A673 (cell line): ENCODE measurements around the gene NACA2. TPM values are rescaled to one million over a fixed set of nuclear protein-coding genes. Genes with fewer than 3 reads are reported as not detected.

ENCODE experiments used
- BruUV-seq: library from RNA; stranded (reverse); fragments of 400-500 nt; replicated peaks from 2 replicates; lab custom pipeline; 2021; lab: Mats Ljungman, UMichigan
- CTCF ChIA-PET: fragments of 300-600 bp; sonication (Branson Sonifier 250); formaldehyde crosslinking; loops from one replicate; lab custom pipeline; 2022; ENCODE audit warnings: antibody characterized with exemption; lab: Charles Lee
- POLR2A ChIA-PET: fragments of 300-600 bp; sonication (Branson Sonifier 250); formaldehyde crosslinking; loops from one replicate; lab custom pipeline; 2022; ENCODE audit warnings: antibody characterized with exemption; ENCODE audit not compliant: low non-redundant PET; lab: Charles Lee
- DNase-seq: peaks from one replicate; pipeline ENCODE4 v3.0.0-alpha.2; 2015; ENCODE audit warnings: low spot score
- H3K27ac ChIP-seq: fragments of 200-600 bp; sonication (generic); 2 replicates; pipeline ENCODE4 v1.5.1; 2016; ENCODE audit warnings: mixed run types, low read depth, mild to moderate bottlenecking, mixed read lengths, antibody characterized with exemption, low read length; ENCODE audit not compliant: poor library complexity, severe bottlenecking
- H3K27me3 ChIP-seq: fragments of 200-600 bp; sonication (generic); replicated peaks from 2 replicates; pipeline ENCODE4 v1.6.1; 2017; ENCODE audit warnings: mixed run types, low read depth, mild to moderate bottlenecking, mixed read lengths, antibody characterized with exemption, low read length; ENCODE audit not compliant: insufficient read depth, poor library complexity
- H3K36me3 ChIP-seq: fragments of 200-600 bp; sonication (generic); 2 replicates; pipeline ENCODE4 v1.6.1; 2016; ENCODE audit warnings: mixed run types, mild to moderate bottlenecking, mixed read lengths, antibody characterized with exemption, low read length; ENCODE audit not compliant: insufficient read depth, poor library complexity, severe bottlenecking
- H3K4me1 ChIP-seq: fragments of 200-600 bp; sonication (generic); 2 replicates; pipeline ENCODE4 v1.6.1; 2017; ENCODE audit warnings: mixed run types, mild to moderate bottlenecking, mixed read lengths, antibody characterized with exemption, low read length; ENCODE audit not compliant: insufficient read depth, poor library complexity, severe bottlenecking
- H3K4me3 ChIP-seq: fragments of 200-600 bp; sonication (generic); 2 replicates; pipeline ENCODE4 v1.5.1; 2016; ENCODE audit warnings: low read depth, mixed run types, mild to moderate bottlenecking, mixed read lengths, low read length; ENCODE audit not compliant: poor library complexity, severe bottlenecking
- H3K9me3 ChIP-seq: fragments of 200-600 bp; sonication (generic); 2 replicates; pipeline ENCODE4 v1.6.1; 2016; ENCODE audit warnings: mixed run types, low read depth, mild to moderate bottlenecking, mixed read lengths, antibody characterized with exemption, low read length; ENCODE audit not compliant: poor library complexity, severe bottlenecking
- EZH2 ChIP-seq: fragments of 200-600 bp; sonication (generic); IDR thresholded peaks from 2 replicates; pipeline ENCODE4 v1.6.1; 2017; ENCODE audit warnings: borderline replicate concordance, low read depth, mild to moderate bottlenecking, mixed read lengths, antibody characterized with exemption, low read length; ENCODE audit not compliant: poor library complexity, severe bottlenecking
- intact Hi-C: fragments of 100-400 bp; cut with micrococcal nuclease; formaldehyde crosslinking; loops from one replicate; pipeline ENCODE4 v1.10.0; 2022; ENCODE audit not compliant: unreplicated experiment
- total RNA-seq: library from RNA; stranded (reverse); gene quantifications from 2 replicates; pipeline ENCODE4 v1.2.3, GENCODE V29; 2021
- TF ChIP-seq, protein P1 (sequence below): fragments of 300-800, 200-600 bp; sonication (generic); conservative IDR thresholded peaks from 2 replicates; pipeline ENCODE4 v1.5.1; 2017; ENCODE audit warnings: low read depth, mild to moderate bottlenecking, antibody characterized with exemption, low read length, moderate library complexity, mixed read lengths

NACA2 gene
- total RNA-seq, 1 experiment from 2014 or later, result not detected

DNA sequence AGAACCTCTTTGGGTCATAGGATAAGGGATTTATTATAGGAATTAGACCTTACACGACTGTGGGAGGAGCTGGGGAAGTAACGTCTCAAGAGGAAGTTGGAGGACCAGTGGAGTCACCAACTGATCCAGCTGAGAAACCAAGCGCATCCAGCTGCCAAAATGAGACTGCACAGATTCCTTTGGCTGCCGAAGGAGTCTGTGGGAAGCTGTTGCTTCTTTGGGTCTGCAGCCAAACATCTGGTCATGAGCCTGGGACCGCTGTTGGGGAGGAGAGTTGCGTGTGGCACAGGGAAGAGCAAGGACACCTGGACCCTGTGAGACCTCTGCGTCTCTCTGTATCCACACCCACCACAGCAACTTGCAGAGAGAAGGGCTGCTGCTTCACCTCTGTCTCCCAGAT is 2.4 kb upstream of the NACA2 start:
- DNase-seq, result no peak
- H3K27me3 ChIP-seq, result peaks cover 35% of the 10 kb centered on the region
- intact Hi-C loops, result no loop called here
- no peak overlapping the region for H3K4me3 ChIP-seq
- no TSS peak for BruUV-seq
- H3K27ac ChIP-seq, result no peak overlapping the region
- no peaks in the 10 kb centered on the region for H3K36me3 ChIP-seq
- H3K4me1 ChIP-seq, result no peaks in the 10 kb centered on the region
- H3K9me3 ChIP-seq, result no peaks in the 10 kb centered on the region
- ChIA-PET CTCF (interaction anchor here (0.7 kb wide), 1 partner anchor 1565 kb away, joined by 3 read pairs; no protein-coding TSS in a partner anchor), POLR2A (interaction anchor here (0.6 kb wide), 1 partner anchor 1207 kb away, joined by 4 read pairs; no protein-coding TSS in a partner anchor)
- no peak for TF ChIP-seq EZH2
- TF ChIP-seq, protein P1, sequence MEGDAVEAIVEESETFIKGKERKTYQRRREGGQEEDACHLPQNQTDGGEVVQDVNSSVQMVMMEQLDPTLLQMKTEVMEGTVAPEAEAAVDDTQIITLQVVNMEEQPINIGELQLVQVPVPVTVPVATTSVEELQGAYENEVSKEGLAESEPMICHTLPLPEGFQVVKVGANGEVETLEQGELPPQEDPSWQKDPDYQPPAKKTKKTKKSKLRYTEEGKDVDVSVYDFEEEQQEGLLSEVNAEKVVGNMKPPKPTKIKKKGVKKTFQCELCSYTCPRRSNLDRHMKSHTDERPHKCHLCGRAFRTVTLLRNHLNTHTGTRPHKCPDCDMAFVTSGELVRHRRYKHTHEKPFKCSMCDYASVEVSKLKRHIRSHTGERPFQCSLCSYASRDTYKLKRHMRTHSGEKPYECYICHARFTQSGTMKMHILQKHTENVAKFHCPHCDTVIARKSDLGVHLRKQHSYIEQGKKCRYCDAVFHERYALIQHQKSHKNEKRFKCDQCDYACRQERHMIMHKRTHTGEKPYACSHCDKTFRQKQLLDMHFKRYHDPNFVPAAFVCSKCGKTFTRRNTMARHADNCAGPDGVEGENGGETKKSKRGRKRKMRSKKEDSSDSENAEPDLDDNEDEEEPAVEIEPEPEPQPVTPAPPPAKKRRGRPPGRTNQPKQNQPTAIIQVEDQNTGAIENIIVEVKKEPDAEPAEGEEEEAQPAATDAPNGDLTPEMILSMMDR, result no peak

- H3K4me1 ChIP-seq, result no peaks in the 10 kb centered on the region
- H3K4me3 ChIP-seq, result no peak overlapping the region
- BruUV-seq, result no TSS peak
- no peaks in the 10 kb centered on the region for H3K36me3 ChIP-seq
- no peak for DNase-seq
- intact Hi-C loops, result no loop called here
- H3K27me3 ChIP-seq, result peaks cover 30% of the 10 kb centered on the region
- TF ChIP-seq, protein P1, result no peak
- no peak for TF ChIP-seq EZH2
- H3K9me3 ChIP-seq, result no peaks in the 10 kb centered on the region
- no peak overlapping the region for H3K27ac ChIP-seq
- POLR2A ChIA-PET, result no interaction called here
- CTCF ChIA-PET, result no interaction called here
These were observed 911 bp upstream of the NACA2 start for GRCh38 chr17:61591930-61592329.

GRCh38 chr17:61589990-61590389 is 1.0 kb downstream of the NACA2 start:
- no TSS peak for BruUV-seq
- CTCF ChIA-PET, result no interaction called here
- TF ChIP-seq, protein P1, result no peak
- TF ChIP-seq EZH2, result no peak

More at GRCh38 chr17:61589990-61590389, 1.0 kb downstream of the NACA2 start:
- no peaks in the 10 kb centered on the region for H3K9me3 ChIP-seq
- H3K4me1 ChIP-seq, result no peaks in the 10 kb centered on the region
- intact Hi-C loops, result no loop called here
- POLR2A ChIA-PET, result no interaction called here
- DNase-seq, result no peak
- no peak overlapping the region for H3K4me3 ChIP-seq
- H3K36me3 ChIP-seq, result no peaks in the 10 kb centered on the region
- H3K27me3 ChIP-seq, result peaks cover 14% of the 10 kb centered on the region
- no peak overlapping the region for H3K27ac ChIP-seq
